AG08396 (cell line): ENCODE measurements around the gene TMEM267.
"Not testable (repeated sequence)": the region's sequence is repeated elsewhere in the genome, so short reads cannot be mapped to it uniquely, and the experiment has no call there.

Experiments used
- DNase-seq: peaks from one replicate; pipeline ENCODE4 v3.0.0; 2012; ENCODE audit warnings: low spot score, mixed read lengths

TMEM267 gene

GRCh38 chr5:43409809-43410271 is 73.8 kb downstream of the TMEM267 start:
- no peak for DNase-seq

DNA sequence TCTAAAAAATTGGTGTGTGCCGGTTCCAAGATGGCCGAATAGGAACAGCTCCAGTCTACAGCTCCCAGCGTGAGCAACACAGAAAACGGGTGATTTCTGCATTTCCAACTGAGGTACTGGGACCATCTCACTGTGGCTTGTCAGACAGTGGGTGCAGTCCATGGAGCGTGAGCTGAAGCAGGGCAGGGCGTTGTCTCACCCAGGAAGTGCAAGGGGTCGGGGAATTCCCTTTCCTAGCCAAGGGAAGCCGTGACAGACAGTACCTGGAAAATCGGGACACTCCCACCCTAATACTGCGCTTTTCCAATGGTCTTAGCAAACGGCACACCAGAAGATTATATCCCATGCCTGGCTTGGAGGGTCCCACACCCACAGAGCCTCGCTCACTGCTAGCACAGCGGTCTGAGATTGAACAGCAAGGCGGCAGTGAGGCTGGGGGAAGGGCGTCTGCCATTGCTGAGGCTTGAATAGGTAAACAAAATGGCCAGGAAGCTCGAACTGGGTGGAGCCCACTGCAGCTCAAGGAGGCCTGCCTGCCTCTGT is 81.1 kb downstream of the TMEM267 start:
- DNase-seq: not testable (repeated sequence)

GRCh38 chr5:43401827-43402226 is 81.8 kb downstream of the TMEM267 start:
- peak; percentile 52 for DNase-seq

DNA sequence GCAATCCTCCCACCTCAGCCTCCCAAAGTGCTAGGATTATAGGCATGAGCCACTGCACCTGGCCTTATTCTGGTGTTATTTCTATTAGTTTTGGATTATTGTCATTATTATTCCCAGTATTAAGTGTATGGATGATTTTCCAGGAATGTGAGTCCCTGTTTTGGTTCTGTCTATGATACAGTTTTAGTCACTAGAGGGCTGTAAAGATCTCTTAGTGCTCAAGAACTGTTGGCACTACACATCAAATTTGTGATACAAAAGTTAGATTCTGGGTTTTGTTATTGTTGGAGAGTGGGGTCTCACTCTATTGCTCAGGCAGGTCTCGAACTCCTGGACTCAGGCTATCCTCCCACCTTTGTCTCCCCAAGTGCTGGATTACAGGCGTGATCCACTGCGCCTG is 83.6 kb downstream of the TMEM267 start:
- peak; percentile 35 for DNase-seq

GRCh38 chr5:43396762-43397304 is 86.8 kb downstream of the TMEM267 start:
- peak; percentile 47 for DNase-seq
